ENCODE data around the gene HIF3A. TPM values are rescaled to one million over a fixed set of nuclear protein-coding genes. Genes with fewer than 3 reads are reported as not detected.

HIF3A gene
- total and polyA plus RNA-seq, 2 of the 8 experiments (the other 6 are each of a cell fraction or from before 2014, with no cell fraction given) = 38.6 to 38.8 TPM

DNA sequence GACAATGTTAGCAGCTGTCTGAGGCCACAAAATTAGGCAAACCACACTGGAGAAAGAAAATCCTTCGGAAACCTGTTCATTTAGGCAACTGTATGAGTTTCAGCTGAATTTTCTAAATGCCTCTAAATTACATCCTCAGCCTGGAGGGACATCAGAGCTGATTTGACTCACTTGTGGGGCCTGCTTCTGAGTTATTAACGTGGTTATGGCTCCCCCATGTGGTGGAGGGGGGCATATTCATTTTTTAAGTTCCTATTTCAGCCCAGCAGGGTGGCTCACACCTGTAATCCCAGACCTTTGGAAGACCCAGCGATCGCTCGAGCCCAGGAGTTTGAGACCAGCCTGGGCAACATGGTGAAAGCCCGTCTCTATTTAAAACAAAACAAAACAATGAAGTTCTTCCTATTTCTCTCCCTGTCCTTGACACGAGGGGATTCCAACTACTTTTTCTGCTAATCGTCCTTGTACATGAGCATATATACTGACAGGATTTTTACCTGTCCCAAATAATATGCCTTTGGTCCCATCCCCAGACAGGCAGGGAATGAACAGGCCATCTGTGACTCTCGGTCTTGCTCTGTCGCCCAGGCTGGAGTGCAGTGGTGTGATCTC lies 31.5 kb upstream of the HIF3A start (continued):
- TF ChIP-seq RAD21 (IDR thresholded peaks at IDR 0.05 in 1 of 2, conservative IDR thresholded peaks at IDR 0.05 in 1 of 2; ENCODE audit: low read depth in 2 of 2, low read length in 2 of 2) (peak; percentile 95 to 96), ZNF274 (IDR thresholded peaks at IDR 0.05; ENCODE audit: borderline replicate concordance, extremely low read depth, low read length) (no peak), RBBP5 (IDR thresholded peaks at IDR 0.05; ENCODE audit: borderline replicate concordance, low read depth, low read length) (no peak), SP2 (IDR thresholded peaks at IDR 0.05; ENCODE audit: low read length) (no peak), PHF8 (conservative IDR thresholded peaks at IDR 0.05; ENCODE audit: low read depth, low read length) (no peak), TAF1 (IDR thresholded peaks at IDR 0.05; ENCODE audit: low read depth, low read length) (no peak), MAFK (IDR thresholded peaks at IDR 0.05; ENCODE audit: low read depth, low read length) (no peak), SUZ12 (IDR thresholded peaks at IDR 0.05; ENCODE audit: low read length) (no peak), CHD2 (IDR thresholded peaks at IDR 0.05; ENCODE audit: low read length) (no peak)
- TF ChIP-seq, protein P1, sequence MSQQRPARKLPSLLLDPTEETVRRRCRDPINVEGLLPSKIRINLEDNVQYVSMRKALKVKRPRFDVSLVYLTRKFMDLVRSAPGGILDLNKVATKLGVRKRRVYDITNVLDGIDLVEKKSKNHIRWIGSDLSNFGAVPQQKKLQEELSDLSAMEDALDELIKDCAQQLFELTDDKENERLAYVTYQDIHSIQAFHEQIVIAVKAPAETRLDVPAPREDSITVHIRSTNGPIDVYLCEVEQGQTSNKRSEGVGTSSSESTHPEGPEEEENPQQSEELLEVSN (IDR thresholded peaks at IDR 0.05) = no peak

Data from H1 (cell line).